ENCODE data around the gene LEO1.

DNA sequence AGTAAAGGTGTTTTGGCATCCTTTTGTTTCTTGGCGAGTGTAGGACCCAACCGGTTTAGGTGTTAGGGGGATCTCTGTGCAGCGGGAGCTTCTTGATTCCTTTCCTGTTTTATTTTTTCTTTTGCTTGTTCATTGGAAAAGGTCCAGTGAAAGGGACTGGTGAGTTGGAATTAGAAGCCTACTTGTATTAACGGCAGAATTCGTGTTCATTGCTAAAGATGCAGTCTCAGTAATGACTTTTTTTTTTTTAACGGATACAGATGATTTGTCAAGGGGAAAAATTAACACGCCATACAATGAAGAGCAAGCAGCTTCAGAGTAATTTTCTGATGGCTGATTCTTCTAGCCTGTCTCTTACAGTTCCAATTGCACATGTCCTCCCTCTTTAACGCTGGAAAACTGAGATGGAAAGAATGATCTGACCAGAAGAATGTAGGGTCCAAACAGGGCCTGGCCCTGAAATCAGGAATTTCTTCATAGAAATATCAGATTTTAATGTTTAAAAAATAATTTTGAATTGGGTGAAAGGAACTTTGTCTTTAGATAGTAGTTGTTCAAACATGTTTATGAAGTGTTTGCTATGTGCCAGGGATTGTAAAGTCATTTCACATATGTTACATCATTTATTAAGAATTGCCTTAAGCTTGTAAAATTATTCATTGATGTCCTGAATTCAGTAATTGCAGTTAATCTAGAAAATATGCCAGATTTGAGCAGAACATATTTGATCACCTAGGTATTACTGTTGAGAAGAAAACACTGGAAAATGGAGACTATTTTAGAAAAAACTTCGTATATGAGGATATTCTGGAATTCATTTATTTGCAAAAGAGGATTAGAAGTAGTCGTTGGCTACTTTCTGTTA lies 48.9 kb upstream of the LEO1 start:
- TF ChIP-seq FOXM1 (IDR thresholded peaks at IDR 0.05; ENCODE audit: borderline replicate concordance) (no peak), HDGF (IDR thresholded peaks at IDR 0.05; ENCODE audit: borderline replicate concordance) (no peak), SUZ12 (IDR thresholded peaks at IDR 0.05) (no peak), TARDBP (IDR thresholded peaks at IDR 0.05) (no peak), FOXA1 (IDR thresholded peaks at IDR 0.05) (no peak), ELF4 (IDR thresholded peaks at IDR 0.05) (no peak), BHLHE40 (IDR thresholded peaks at IDR 0.05; ENCODE audit: borderline replicate concordance) (no peak)
- TF ChIP-seq, protein P1, sequence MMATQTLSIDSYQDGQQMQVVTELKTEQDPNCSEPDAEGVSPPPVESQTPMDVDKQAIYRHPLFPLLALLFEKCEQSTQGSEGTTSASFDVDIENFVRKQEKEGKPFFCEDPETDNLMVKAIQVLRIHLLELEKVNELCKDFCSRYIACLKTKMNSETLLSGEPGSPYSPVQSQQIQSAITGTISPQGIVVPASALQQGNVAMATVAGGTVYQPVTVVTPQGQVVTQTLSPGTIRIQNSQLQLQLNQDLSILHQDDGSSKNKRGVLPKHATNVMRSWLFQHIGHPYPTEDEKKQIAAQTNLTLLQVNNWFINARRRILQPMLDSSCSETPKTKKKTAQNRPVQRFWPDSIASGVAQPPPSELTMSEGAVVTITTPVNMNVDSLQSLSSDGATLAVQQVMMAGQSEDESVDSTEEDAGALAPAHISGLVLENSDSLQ (IDR thresholded peaks at IDR 0.05) = no peak
